Neural progenitor cell (in vitro differentiated cells): Measurements from ENCODE around the gene KAZN. TPM values are rescaled to one million over a fixed set of nuclear protein-coding genes. Genes with fewer than 3 reads are reported as not detected.

Experiments
- DNase-seq: peaks from one replicate; pipeline ENCODE4 v3.0.0-alpha.2; 2016; ENCODE audit warnings: low spot score
- H2AFZ ChIP-seq: fragments of 200-600 bp; sonication (generic); replicated peaks from 2 replicates; pipeline ENCODE4 v1.6.1; 2016; ENCODE audit warnings: antibody characterized with exemption
- H3F3A ChIP-seq: fragments of 200-600 bp; sonication (generic); 2 replicates; pipeline ENCODE4 v1.6.1; 2016; ENCODE audit warnings: antibody characterized with exemption, low read depth
- H3K27ac ChIP-seq: fragments of 200-600 bp; sonication (generic); 2 replicates; pipeline ENCODE4 v1.5.1; 2016; ENCODE audit warnings: mild to moderate bottlenecking
- H3K27me3 ChIP-seq: fragments of 200-600 bp; sonication (generic); 2 replicates; pipeline ENCODE4 v1.6.1; 2016; ENCODE audit warnings: mild to moderate bottlenecking, moderate library complexity
- H3K36me3 ChIP-seq: fragments of 200-600 bp; sonication (generic); 2 replicates; pipeline ENCODE4 v1.5.1; 2016
- H3K4me1 ChIP-seq: fragments of 200-600 bp; sonication (generic); 2 replicates; pipeline ENCODE4 v1.6.1; 2016; ENCODE audit warnings: mixed run types
- H3K4me2 ChIP-seq: fragments of 200-600 bp; sonication (generic); 2 replicates; pipeline ENCODE4 v1.6.1; 2016
- H3K4me3 ChIP-seq: fragments of 200-600 bp; sonication (generic); 2 replicates; pipeline ENCODE4 v1.5.1; 2016
- H3K79me2 ChIP-seq: fragments of 200-600 bp; sonication (generic); 2 replicates; pipeline ENCODE4 v1.6.1; 2016; ENCODE audit warnings: low read depth
- H3K9ac ChIP-seq: fragments of 200-600 bp; sonication (generic); 2 replicates; pipeline ENCODE4 v1.6.1; 2016
- H3K9me3 ChIP-seq: fragments of 200-600 bp; sonication (generic); 2 replicates; pipeline ENCODE4 v1.5.1; 2016; ENCODE audit warnings: low read depth
- H4K20me1 ChIP-seq: fragments of 200-600 bp; sonication (generic); 2 replicates; pipeline ENCODE4 v1.6.1; 2016; ENCODE audit warnings: low read depth
- H3K27ac Mint-ChIP-seq: 3 replicates; pipeline ENCODE4 v1.8.0; 2021; ENCODE audit warnings: mixed read lengths
- H3K27me3 Mint-ChIP-seq: 2 replicates; pipeline ENCODE4 v1.8.0; 2022; ENCODE audit warnings: low read depth, mild to moderate bottlenecking, inconsistent platforms, moderate library complexity, mixed read lengths; ENCODE audit not compliant: insufficient read depth
- H3K36me3 Mint-ChIP-seq: 3 replicates; pipeline ENCODE4 v1.8.0; 2021; ENCODE audit warnings: mixed read lengths
- H3K4me1 Mint-ChIP-seq: 3 replicates; pipeline ENCODE4 v1.8.0; 2021; ENCODE audit warnings: mixed read lengths
- H3K4me3 Mint-ChIP-seq: 3 replicates; pipeline ENCODE4 v1.8.0; 2021; ENCODE audit warnings: mild to moderate bottlenecking, moderate library complexity, mixed read lengths
- H3K9me3 Mint-ChIP-seq: 3 replicates; pipeline ENCODE4 v1.8.0; 2020; ENCODE audit warnings: mixed read lengths
- CTCF ChIP-seq: fragments of 200-600 bp; sonication (generic); IDR thresholded peaks from 2 replicates; pipeline ENCODE4 v1.5.1; 2017; ENCODE audit warnings: antibody characterized with exemption, mild to moderate bottlenecking
- EZH2 ChIP-seq: fragments of 200-600 bp; sonication (generic); IDR thresholded peaks from 2 replicates; pipeline ENCODE4 v1.6.1; 2017; ENCODE audit warnings: antibody characterized with exemption, mild to moderate bottlenecking, moderate library complexity
- EZH2phosphoT487 ChIP-seq: fragments of 200-600 bp; sonication (generic); IDR thresholded peaks from 2 replicates; pipeline ENCODE4 v1.6.1; 2017; ENCODE audit warnings: antibody characterized with exemption
- total RNA-seq: library from RNA; depleted of rRNA; stranded (reverse); fragments of >200 nt; gene quantifications from 2 replicates; pipeline ENCODE4 v1.2.3, GENCODE V29; 2015; ENCODE audit warnings: low replicate concordance

KAZN gene
- total RNA-seq, 1 donor from 2014 or later, result 6.1 TPM

GRCh38 chr1:14794906-14795305 is 196.4 kb downstream of the KAZN start:
- H4K20me1 ChIP-seq, result no peaks in the 10 kb centered on the region
- H3K9ac ChIP-seq, result no peak overlapping the region
- DNase-seq, result no peak
- peaks cover 16% of the 10 kb centered on the region for H3K4me1 Mint-ChIP-seq
- no peaks in the 10 kb centered on the region for H3F3A ChIP-seq
- peaks cover 9% of the 10 kb centered on the region for H3K36me3 Mint-ChIP-seq
- no peaks in the 10 kb centered on the region for H3K27me3 ChIP-seq
- no peaks in the 10 kb centered on the region for H3K79me2 ChIP-seq
- H3K27ac Mint-ChIP-seq, result no peak overlapping the region
- H3K4me3 ChIP-seq, result no peak overlapping the region
- no peak overlapping the region for H3K4me3 Mint-ChIP-seq
- no peak for TF ChIP-seq EZH2
- TF ChIP-seq CTCF, result no peak
- no peak for TF ChIP-seq EZH2phosphoT487
- H2AFZ ChIP-seq, result no peak overlapping the region
- H3K9me3 ChIP-seq, result no peaks in the 10 kb centered on the region
- peaks cover 10% of the 10 kb centered on the region for H3K4me1 ChIP-seq
- H3K9me3 Mint-ChIP-seq, result no peaks in the 10 kb centered on the region
- peaks cover 6% of the 10 kb centered on the region for H3K27me3 Mint-ChIP-seq
- no peak overlapping the region for H3K27ac ChIP-seq
- no peaks in the 10 kb centered on the region for H3K36me3 ChIP-seq
- H3K4me2 ChIP-seq, result no peak overlapping the region

DNA sequence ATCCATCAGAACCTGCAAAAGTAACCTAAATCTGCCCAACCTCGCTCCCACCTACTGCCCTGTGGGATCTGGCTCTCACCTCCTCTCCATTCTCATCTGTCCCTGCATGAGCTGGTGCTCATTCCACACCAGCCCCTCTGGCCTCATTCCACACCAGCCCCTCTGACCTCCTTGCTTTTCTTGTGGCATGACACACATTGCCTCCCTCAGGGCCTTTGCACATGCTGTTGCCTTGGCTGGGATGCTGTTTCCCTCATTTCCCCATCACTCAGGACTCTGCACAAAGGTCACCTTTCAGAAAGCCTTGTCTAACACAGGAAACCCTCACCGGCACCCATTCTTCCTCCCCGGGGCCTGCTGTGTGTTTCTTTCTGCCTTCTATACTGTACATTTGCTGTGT is 197.1 kb downstream of the KAZN start:
- Histone ChIP-seq H3K9me3 (no peaks in the 10 kb centered on the region), H4K20me1 (no peaks in the 10 kb centered on the region), H3F3A (no peaks in the 10 kb centered on the region), H3K27me3 (no peaks in the 10 kb centered on the region), H3K36me3 (no peaks in the 10 kb centered on the region), H2AFZ (no peak overlapping the region), H3K27ac (no peak overlapping the region), H3K9ac (no peak overlapping the region), H3K4me2 (no peak overlapping the region), H3K79me2 (no peaks in the 10 kb centered on the region), H3K4me3 (no peak overlapping the region), H3K4me1 (peaks cover 5% of the 10 kb centered on the region)
- Mint-ChIP-seq H3K9me3 (no peaks in the 10 kb centered on the region), H3K36me3 (peaks cover 9% of the 10 kb centered on the region), H3K4me1 (peaks cover 14% of the 10 kb centered on the region), H3K27ac (no peak overlapping the region), H3K4me3 (no peak overlapping the region), H3K27me3 (peaks cover 6% of the 10 kb centered on the region)
- no peak for DNase-seq
- TF ChIP-seq EZH2 (no peak), CTCF (no peak), EZH2phosphoT487 (no peak)

- Histone ChIP-seq H3K4me2 (no peak overlapping the region), H3K27ac (no peak overlapping the region), H3K79me2 (no peaks in the 10 kb centered on the region), H2AFZ (no peak overlapping the region), H3K9me3 (no peaks in the 10 kb centered on the region), H3K27me3 (no peaks in the 10 kb centered on the region), H3K4me3 (no peak overlapping the region), H3K9ac (no peak overlapping the region), H4K20me1 (no peaks in the 10 kb centered on the region), H3K36me3 (no peaks in the 10 kb centered on the region), H3F3A (no peaks in the 10 kb centered on the region), H3K4me1 (no peaks in the 10 kb centered on the region)
- peaks cover 4% of the 10 kb centered on the region for H3K4me1 Mint-ChIP-seq
- H3K4me3 Mint-ChIP-seq, result no peak overlapping the region
- H3K27me3 Mint-ChIP-seq, result peaks cover 3% of the 10 kb centered on the region
- peaks cover 14% of the 10 kb centered on the region for H3K36me3 Mint-ChIP-seq
- no peak overlapping the region for H3K27ac Mint-ChIP-seq
- TF ChIP-seq EZH2phosphoT487, result no peak
- TF ChIP-seq CTCF, result no peak
- DNase-seq, result no peak
- peaks cover 3% of the 10 kb centered on the region for H3K9me3 Mint-ChIP-seq
These were observed 201.5 kb downstream of the KAZN start for GRCh38 chr1:14800014-14800413.
